ENCODE data around the gene ZNF668.

ZNF668 gene

DNA sequence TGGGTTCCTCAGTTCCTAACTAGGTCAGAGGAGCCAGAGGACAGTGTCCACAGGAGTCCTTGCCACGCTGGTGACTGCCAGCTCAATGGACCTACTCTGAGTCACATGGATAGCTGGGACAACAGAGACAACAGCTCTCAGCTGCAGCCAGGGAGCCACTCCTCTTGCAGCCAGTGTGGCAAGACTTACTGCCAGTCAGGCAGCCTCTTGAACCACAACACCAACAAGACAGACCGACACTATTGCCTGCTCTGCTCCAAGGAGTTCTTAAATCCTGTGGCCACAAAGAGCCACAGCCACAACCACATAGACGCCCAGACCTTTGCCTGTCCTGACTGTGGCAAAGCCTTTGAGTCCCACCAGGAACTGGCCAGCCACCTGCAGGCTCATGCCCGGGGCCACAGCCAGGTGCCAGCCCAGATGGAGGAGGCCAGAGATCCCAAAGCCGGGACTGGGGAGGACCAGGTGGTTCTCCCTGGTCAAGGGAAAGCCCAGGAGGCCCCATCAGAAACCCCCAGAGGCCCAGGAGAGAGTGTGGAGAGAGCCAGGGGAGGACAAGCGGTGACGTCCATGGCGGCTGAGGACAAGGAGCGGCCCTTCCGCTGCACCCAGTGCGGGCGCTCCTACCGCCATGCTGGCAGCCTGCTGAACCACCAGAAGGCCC is 6.8 kb upstream of the ZNF668 start:
- no peak for DNase-seq

DNA sequence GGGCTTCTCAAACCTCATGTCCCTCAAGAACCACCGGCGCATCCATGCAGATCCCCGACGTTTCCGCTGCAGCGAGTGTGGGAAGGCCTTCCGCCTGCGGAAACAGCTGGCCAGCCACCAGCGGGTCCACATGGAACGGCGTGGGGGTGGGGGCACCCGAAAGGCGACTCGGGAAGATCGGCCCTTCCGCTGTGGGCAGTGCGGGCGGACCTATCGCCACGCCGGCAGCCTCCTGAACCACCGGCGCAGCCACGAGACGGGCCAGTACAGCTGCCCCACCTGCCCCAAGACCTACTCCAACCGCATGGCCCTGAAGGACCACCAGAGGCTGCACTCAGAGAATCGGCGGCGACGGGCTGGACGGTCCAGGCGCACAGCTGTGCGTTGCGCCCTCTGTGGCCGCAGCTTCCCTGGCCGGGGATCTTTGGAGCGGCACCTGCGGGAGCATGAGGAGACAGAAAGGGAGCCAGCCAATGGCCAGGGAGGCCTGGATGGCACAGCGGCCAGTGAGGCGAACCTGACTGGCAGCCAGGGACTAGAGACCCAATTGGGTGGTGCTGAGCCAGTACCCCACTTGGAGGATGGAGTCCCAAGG is 6.1 kb upstream of the ZNF668 start:
- no peak for DNase-seq

DNA sequence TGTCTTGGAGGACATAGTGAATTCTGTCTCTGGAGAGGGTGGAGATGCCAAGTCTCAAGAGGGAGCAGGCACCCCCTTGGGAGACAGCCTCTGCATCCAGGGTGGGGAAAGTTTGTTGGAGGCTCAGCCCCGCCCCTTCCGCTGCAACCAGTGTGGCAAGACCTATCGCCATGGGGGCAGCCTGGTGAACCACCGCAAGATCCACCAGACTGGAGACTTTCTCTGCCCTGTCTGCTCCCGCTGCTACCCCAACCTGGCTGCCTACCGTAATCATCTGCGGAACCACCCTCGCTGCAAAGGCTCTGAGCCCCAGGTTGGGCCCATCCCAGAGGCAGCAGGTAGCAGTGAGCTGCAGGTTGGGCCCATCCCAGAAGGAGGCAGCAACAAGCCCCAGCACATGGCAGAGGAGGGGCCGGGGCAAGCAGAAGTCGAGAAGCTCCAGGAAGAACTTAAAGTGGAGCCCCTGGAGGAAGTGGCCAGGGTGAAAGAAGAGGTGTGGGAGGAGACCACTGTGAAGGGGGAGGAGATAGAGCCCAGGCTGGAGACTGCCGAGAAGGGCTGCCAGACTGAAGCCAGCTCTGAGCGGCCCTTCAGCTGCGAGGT is 5.4 kb upstream of the ZNF668 start:
- no peak for DNase-seq

DNA sequence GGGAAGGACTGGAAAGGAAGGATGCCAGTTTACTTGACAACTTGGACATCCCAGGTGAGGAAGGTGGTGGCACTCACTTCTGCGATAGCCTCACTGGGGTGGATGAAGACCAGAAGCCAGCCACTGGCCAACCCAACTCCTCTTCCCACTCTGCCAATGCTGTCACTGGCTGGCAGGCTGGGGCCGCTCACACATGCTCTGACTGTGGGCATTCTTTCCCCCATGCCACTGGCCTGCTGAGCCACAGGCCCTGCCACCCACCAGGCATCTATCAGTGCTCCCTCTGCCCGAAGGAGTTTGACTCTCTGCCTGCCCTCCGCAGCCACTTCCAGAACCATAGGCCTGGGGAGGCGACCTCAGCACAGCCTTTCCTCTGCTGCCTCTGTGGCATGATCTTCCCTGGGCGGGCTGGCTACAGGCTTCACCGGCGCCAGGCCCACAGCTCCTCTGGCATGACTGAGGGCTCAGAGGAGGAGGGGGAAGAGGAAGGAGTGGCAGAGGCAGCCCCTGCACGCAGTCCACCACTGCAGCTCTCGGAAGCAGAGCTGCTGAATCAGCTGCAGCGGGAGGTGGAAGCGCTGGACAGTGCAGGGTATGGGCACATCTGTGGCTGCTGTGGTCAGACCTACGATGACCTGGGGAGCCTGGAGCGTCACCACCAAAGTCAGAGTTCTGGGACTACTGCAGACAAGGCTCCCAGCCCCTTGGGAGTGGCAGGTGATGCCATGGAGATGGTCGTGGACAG is 4.7 kb upstream of the ZNF668 start:
- DNase-seq: no peak

DNA sequence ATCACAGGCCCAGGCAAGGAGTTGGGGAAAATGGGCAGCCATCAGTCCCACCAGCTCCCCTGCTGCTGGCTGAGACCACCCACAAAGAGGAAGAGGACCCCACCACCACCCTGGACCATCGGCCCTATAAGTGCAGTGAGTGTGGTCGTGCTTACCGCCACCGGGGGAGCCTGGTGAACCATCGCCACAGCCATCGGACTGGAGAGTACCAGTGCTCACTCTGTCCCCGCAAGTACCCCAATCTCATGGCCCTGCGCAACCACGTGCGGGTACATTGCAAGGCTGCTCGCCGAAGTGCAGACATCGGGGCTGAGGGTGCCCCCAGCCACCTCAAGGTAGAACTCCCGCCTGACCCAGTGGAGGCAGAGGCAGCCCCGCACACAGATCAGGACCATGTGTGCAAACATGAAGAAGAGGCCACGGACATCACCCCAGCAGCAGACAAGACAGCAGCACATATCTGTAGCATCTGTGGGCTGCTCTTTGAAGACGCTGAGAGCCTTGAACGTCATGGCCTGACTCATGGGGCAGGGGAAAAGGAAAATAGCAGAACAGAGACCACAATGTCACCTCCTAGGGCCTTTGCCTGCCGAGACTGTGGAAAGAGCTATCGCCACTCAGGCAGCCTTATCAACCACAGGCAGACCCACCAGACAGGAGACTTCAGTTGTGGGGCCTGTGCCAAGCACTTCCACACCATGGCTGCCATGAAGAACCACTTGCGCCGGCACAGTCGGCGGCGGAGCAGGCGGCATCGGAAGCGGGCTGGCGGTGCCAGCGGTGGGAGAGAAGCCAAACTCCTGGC is 3.8 kb upstream of the ZNF668 start:
- no peak for DNase-seq

DNA sequence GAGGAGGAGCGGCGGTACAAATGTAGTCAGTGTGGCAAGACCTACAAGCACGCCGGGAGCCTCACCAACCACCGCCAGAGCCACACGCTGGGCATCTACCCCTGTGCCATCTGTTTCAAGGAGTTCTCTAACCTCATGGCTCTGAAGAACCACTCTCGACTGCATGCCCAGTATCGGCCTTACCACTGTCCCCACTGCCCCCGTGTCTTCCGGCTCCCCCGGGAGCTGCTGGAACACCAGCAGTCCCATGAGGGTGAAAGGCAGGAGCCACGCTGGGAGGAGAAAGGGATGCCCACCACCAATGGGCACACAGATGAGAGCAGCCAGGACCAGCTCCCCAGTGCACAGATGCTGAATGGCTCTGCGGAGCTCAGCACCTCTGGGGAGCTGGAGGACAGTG is 3.0 kb upstream of the ZNF668 start:
- DNase-seq: no peak

DNA sequence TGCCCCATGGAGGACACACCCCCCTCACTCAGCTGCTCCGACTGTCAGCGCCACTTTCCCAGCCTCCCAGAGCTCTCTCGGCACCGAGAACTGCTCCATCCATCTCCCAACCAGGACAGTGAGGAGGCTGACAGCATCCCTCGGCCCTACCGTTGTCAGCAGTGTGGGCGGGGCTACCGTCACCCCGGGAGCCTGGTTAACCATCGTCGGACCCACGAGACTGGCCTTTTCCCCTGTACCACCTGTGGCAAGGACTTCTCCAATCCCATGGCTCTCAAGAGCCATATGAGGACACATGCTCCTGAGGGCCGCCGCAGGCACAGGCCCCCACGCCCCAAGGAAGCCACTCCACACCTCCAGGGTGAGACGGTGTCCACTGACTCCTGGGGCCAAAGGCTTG is 2.3 kb upstream of the ZNF668 start:
- no peak for DNase-seq

DNA sequence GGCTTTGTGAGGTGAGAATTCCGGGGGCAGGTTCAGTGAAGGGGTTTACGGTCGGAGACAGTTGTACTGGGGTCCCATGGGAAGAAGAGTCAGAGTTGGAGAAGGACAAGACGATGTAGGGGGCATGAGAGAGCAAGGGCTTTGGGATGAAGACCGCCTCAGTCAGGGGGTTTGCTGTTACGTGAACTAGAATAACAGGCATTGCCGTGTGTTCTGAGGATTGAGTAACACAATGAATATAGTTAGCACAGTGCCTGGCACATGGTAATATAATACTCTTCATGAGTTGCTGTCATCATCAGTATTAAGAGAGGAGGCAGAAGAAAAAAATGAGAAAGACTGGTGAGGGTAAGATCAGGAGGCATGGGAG is 759 bp upstream of the ZNF668 start:
- DNase-seq: peak; percentile 24

DNA sequence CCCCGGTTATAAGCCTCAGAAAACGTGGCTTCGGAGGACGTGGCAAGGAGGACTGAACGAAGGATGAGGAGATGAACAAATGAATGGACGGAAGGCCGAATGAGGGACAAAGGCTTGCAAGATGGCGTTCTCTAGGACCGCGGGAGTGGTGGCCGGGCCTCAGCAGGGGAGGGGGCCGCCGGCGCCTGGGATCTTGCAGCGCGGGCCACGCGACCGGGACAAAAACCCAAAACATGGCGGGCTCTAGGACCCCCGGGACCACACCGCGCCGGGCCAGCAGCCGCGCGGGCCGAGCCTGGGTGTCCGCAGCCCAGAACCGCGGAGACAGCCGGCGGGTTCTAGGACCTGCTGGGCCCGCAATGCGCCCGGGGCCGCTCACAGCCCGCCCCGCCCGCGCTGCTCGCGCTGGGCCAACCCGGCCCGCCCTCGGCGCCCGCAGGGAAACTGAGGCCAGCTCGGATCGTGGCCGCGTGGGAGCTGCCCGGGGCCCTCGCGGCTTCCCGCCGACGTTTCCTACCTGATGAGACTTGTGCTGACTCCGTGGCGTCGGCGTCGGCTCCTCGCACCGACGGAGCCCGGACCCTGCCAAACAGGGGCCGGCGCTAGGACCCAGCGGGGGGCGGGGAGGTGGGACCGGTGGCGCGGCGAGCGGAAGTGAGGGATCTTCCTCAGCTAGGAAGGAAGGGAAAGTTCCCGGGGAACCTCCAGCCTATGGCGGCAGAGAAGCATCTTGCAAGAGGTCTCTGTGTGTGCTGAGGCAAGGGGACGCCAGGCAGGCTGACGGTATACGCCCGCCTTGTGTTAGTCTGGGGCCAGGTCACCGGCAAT is 684 bp downstream of the ZNF668 start:
- DNase-seq: peak; percentile 93

DNA sequence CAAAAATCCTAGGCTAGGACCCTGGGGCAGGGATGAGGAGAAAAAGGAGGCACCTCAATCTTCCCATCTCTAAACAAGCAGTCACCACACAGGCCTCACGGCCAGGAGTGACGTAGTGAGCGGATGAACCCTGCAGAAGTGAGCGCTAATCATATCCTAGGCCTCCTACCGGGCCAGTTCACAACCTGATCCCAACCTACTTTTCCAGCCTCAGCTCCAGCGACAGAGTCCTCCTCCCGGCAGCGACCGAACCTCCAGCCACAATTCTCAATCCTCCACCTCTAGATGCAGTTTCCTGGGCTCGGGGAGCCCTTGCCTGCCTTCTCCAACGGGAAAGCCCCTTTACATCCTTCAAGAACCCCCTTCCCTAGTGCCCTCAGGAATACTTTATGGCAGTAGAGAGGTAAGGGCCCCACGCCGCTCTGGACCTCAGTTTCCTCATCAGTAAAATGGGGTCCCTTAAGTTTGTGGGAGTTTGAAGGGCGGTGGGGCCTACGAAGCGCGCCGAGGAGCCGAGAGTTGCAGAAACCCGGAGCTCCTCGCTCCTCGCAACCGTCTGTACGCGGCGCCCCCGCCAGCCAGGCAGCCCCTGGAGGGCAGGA is 1.4 kb downstream of the ZNF668 start:
- peak; percentile 47 for DNase-seq

DNA sequence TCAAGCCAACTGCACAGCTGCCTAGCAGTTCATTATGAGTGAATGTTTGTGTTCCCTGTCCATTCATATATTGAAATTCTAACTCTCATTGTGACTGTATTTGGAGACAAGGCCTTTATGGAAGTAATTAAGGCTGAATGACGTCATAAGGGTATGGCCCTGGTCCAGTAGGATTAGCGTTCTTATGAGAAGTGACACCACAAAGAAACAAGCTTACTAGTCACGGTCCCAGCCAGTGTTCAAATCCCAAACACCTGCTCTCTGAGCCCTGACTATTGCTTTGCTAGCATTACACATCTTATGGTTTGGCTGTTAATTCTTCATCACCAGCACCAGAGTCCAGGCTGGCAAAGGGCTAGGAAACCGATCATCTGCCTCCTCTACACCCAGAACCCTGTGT is 2.2 kb downstream of the ZNF668 start:
- no peak for DNase-seq

DNA sequence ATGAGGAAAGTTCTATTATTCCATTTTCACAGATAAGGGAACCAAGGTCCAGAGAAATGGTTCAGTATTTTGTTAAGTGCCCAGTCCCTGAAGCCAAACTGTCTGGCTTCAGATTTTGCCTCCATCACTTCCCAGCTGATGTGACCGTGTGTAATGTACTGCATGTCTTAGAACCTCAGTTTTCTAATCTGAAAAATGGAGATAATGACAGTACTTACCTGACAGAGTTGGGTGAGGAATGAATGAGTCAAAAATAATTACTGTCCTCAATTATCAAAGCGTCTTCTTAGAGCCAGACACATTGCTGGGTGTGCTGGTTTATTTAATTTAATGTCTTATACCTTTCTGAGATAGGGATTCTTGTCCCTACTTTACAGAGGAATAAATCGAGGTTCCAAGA is 6.7 kb downstream of the ZNF668 start:
- DNase-seq: no peak

DNA sequence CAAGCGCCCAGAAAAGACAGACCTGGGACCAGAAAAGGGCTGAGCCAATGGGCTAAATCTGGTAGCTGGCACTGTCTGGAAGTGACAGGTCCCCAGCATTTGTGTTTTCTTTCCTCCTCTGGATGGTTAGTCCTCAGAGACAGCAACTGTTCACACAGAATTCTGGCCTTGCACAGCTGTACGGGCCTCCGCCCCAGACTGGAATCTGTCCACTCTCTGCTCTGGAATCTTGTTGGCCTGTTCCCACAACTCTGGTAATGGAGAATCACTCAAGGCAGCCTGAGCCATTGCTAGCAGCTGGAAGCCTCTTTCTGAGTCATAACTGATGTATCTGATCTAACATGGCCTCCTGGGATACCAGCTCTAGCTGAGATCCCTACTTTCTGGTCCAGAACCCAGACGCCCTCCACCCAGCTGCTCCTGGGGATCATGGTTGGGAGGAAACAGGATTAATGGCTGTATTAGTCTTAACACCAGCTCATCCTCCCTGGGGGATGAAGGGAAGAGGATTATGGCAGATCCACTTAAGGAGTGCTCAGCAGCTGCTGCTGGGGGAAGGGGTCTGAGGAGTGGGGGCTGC is 9.1 kb downstream of the ZNF668 start:
- no peak for DNase-seq

DNA sequence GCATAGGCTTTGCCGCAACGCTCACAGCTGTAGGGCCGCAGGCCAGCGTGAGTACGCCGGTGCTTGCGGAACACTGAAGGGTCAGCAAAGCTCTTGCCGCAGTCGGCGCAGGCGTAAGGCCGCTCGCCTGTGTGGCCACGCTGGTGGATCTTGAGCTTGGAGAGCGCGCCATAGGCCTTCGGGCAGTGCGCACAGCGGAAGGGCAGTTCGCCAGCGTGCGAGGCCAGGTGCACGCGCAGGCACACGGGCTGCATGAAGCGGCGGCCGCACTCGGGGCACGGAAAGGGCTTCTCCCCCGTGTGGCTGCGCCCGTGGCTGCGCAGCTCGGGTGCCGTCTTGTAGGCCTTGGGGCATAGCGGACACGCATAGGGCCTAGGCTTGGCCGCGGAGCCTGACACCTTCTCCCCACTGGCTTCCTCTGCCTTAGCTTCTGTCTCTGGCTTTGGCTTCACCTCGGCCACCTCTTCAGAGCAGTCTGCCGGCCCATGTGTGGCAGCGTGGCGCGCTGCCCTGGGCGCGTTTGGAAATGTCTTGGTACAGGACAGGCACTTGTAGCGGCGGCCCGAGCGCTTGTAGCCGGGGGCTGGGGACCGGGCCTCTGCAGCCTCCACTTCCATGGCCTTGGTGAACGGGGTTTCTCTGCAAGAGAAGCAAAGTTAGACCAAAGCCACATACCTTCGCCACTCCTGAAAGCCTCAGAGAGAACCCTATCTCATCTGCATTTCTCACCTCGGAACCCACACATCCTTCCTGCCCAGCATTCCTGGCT is 10.0 kb downstream of the ZNF668 start:
- no peak for DNase-seq

DNA sequence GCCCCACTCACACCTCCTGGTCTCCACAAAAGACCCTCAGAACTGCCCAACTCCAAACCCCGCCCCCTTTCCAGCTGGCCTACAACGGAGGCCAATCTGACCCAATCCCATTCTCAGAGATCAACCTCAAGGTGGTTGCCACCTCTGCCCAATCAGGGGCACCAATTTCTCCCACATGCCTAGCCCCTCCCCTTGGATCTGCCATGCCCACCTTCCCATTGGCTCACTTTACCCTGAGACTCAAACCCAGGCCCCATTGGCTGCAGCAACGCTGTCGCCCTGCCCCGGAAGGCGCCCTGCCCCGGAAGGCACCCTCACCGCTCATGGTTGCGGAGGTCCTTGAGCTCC is 10.6 kb downstream of the ZNF668 start:
- DNase-seq: no peak

DNA sequence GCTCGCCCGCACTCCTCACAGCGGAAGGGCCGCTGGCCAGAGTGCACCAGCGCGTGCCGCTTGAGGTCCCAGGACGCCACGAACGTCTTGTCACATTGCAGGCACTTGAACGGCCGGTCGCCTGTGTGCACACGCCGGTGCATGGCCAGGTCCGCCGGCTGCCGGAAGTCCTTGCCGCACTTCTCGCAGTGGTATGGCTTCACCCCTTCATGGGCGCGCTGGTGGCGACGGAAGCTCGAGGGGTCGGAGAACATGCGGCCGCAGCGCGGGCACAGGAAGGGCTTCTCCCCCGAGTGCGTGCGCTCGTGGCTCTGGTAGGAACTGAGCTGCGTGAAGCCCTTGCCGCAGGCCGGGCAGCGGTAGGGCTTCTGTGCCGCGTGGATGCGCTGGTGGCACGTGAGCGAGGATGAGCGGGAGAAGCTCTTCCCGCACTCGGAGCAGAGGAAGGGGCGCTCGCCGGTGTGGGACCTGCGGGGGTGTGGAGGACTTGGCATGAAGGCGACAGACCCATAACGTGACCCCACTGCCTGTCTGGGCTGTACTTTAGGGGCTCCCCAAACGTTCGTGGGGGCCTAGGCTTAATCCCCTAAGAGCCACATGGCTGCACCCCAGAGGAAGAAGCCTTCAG is 12.1 kb downstream of the ZNF668 start:
- no peak for DNase-seq

DNA sequence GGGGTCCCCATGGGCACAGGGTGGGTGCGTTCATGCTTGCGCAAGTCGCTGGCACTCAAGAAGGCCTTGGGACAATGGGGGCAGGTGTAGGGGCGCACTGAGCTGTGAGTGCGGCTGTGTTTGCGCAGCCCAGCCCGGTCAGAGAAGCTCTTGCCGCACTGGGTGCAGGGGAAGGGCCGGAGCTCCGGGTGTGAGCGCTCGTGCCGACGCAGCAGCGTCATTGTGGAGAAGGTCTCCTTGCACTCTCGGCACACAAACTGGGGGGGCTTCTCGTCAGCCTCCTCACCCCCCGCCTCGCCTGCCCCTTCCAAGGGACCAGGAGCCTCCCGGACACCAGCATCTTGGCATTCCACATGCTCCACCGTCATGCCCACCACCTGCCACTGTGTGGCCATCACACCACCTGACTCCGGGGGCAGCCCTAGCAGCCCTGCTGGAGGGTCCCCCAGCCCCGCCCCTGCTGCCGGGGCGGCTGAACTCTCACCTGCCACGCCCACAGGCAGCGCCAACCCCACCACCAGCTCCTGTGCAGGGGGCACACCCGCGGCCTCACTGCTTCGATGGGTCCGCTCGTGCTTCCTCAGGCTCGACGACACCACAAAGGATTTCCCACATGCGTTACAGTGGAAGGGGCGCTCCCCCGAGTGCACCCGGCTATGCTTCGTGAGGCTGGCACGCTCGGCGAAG is 12.8 kb downstream of the ZNF668 start:
- no peak for DNase-seq

DNA sequence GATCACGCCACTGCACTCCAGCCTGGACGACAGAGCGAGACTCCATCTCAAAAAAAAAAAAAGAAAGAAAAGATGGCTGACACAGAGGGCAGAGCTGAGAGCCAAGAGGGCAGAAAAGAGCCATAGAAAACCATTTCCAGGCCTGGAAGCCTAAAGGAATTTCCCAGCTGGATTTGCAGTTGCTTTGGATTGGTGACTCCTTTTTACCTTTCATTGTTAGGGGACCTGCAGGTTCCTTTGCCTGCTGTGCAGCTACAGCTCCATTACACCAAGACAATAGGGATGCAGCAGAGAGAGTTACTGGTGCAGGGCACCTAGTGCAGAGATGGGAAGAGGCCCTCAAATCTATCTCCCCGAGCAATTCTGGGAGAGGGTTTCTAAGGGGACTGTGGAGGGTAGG is 18.4 kb downstream of the ZNF668 start:
- no peak for DNase-seq

DNA sequence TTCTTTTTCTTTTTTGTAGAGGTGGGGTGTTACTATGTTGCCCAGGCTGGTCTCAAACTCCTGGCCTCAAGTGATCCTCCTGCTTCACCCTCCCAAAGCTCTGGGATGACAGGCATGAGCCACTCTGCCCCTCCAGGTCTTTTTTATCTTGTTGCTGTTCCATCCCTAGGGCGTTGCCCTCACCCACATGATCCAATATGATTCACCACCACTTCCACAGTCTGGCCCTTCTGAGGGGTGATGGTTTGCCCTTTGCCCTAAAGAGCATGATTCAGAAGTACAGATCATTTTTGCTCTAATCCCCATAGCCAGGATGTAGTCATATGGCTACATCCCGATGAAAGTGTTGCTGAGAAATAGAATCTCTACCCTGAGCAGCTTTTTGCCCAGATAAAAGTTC is 21.9 kb downstream of the ZNF668 start:
- peak; percentile 59 for DNase-seq

All from DMS53 (cell line).